OCI-LY1 (cell line): Measurements from ENCODE around the gene PDK1.

Source experiments
- CTCF ChIP-seq: fragments of 200-600 bp; sonication (generic), shearing (Covaris generic); IDR thresholded peaks from 2 replicates; pipeline ENCODE4 v1.5.1; 2017; ENCODE audit warnings: mild to moderate bottlenecking, antibody characterized with exemption, low read length, moderate library complexity, mixed read lengths
- EZH2 ChIP-seq: fragments of 200-600 bp; sonication (generic), shearing (Covaris generic); IDR thresholded peaks from 2 replicates; pipeline ENCODE4 v1.8.0; 2017; ENCODE audit warnings: borderline replicate concordance, mixed run types, mild to moderate bottlenecking, antibody characterized with exemption, low read length, moderate library complexity, mixed read lengths

- TF ChIP-seq EZH2: no peak
- no peak for TF ChIP-seq CTCF
Measured at GRCh38 chr2:172613615-172614231, 57.8 kb downstream of the PDK1 start.
